NCI-H82 treated with DMSO at 0.1 percent for 48 hours (cell line): Measurements from ENCODE around the gene RENBP.

Source experiments
- DNase-seq: peaks from one replicate; lab custom pipeline; 2025; ENCODE audit not compliant: unreplicated experiment; lab: John Stamatoyannopoulos, UW

RENBP gene

DNA sequence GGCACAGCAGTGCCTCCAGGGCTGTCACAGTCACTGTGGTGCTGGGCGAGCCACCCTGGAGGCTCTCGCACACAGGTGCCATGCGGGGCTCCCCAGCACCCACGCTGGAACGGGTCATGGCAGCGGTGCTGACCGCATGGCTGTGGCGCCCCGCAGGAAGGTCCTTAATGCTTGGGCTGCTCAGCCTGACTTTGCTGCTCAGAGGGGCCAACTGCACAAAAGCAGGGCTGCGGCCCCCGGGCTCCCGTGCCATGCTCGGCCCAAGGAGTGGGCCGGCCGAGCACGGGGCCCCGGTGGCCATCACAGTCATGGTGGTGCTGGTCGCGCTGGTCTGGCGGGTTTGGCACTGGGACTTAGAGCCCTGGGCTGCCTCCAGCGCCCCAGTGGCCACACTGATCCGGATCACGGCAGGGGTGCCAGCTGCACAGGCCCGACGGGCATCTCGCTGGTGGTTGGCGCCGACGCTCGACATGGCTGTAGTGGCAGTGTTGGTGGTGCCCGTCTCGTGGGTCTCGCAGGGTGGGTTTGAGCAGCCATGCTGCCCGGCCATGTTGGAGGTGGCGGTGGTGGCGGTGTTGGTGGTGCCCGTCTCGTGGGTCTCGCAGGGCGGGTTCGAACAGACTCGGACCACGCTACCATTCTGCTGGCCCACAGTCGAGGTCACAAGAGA, 10.2 kb upstream of the RENBP start:
- no peak for DNase-seq

GRCh38 chrX:153953892-153954557, 9.6 kb upstream of the RENBP start:
- no peak for DNase-seq

GRCh38 chrX:153953342-153953830, 8.9 kb upstream of the RENBP start:
- DNase-seq: peak; percentile 14

GRCh38 chrX:153952373-153953026, 8.1 kb upstream of the RENBP start:
- DNase-seq: no peak

GRCh38 chrX:153951683-153952372, 7.4 kb upstream of the RENBP start:
- no peak for DNase-seq

GRCh38 chrX:153950127-153950526, 5.7 kb upstream of the RENBP start:
- no peak for DNase-seq

- no peak for DNase-seq
Measured at GRCh38 chrX:153948847-153949805, 4.7 kb upstream of the RENBP start.

GRCh38 chrX:153948002-153948466, 3.6 kb upstream of the RENBP start:
- no peak for DNase-seq

- peak; percentile 70 for DNase-seq
Measured at GRCh38 chrX:153947009-153947769, 2.7 kb upstream of the RENBP start.

DNA sequence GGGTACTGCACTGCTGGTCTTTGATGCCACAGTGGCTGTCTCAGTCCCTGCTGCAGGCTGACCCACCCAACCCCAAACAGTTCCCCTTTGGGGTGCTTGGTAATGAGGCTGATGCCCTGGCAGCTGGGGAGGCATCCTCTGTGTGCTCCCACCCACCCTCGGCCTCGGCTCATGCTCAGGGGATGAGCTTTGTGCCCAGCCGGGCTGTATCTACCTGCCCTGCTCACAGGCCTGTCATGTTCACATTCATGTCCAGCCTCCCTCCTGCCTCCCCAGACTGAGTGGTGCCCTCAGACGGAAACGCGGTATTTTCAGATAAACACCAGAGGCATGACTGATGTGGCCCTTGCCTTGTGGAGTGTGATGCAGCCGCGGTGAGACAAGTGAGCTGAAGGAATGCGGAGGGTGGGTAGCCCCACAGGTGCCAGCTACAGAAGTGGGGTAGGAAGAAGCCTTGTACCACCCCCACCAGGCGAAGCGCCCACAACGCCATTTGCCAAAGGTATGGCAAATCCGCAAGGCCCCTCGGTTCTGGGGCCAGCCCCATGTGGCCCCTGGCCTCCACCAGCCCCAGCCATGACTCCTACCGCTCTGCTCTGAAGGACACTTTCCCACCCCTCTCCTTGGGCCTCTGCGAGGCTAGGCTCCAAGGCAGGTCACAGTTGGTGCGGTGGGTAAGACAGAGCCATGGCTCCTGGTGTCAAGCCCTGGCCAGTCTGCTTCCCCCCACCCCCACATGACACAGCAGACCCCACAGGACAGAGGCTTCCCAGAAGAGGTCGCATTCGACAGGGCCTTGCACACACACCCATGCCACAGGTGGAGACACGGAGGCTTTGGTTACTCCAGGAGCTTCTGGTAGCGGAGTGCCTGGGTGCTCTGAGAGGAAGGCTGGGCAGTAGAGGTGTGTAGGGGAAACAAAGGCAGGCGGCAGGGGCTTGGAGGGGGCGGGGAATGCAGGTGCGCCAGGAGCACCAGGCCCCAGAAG, 1.8 kb upstream of the RENBP start:
- no peak for DNase-seq

GRCh38 chrX:153944800-153945150, 332 bp upstream of the RENBP start:
- no peak for DNase-seq

GRCh38 chrX:153941336-153942252, 2.8 kb downstream of the RENBP start:
- DNase-seq: no peak

- DNase-seq: no peak
Measured at GRCh38 chrX:153939573-153939972, 4.9 kb downstream of the RENBP start.

- no peak for DNase-seq
Measured at GRCh38 chrX:153938226-153938786, 6.1 kb downstream of the RENBP start.

- DNase-seq: no peak
Measured at GRCh38 chrX:153937056-153937455, 7.4 kb downstream of the RENBP start.

GRCh38 chrX:153935326-153935851, 9.1 kb downstream of the RENBP start:
- DNase-seq: no peak
